H1 (cell line): Measurements from ENCODE around the gene NT5M. TPM values are rescaled to one million over a fixed set of nuclear protein-coding genes. Genes with fewer than 3 reads are reported as not detected.

ENCODE experiments used
- CTBP2 ChIP-seq: IDR thresholded peaks from 2 replicates; pipeline ENCODE4 v1.7.0; 2011; ENCODE audit warnings: borderline replicate concordance, mild to moderate bottlenecking, moderate library complexity, mixed read lengths, low read length; ENCODE audit not compliant: insufficient read depth, insufficient read length
- CTCF ChIP-seq, 3 experiments: IDR thresholded peaks; 1 replicate in 2 of 3; 2 replicates in 1 of 3; pipeline versions ENCODE4 v1.5.1 to v1.6.1; 2011; ENCODE audit warnings: low read length in 3 of 3, mild to moderate bottlenecking in 3 of 3, inconsistent platforms in 2 of 3, low read depth in 1 of 3, moderate library complexity in 1 of 3; ENCODE audit not compliant: insufficient read depth in 1 of 3; ENCODE audit errors: control extremely low read depth in 1 of 3
- GABPA ChIP-seq: IDR thresholded peaks from 2 replicates; pipeline ENCODE4 v1.6.1; 2011; ENCODE audit warnings: mild to moderate bottlenecking, low read length, moderate library complexity, borderline replicate concordance; ENCODE audit not compliant: insufficient read depth
- MAX ChIP-seq: IDR thresholded peaks from 2 replicates; pipeline ENCODE4 v1.6.1; 2012; ENCODE audit warnings: inconsistent platforms
- TEAD4 ChIP-seq: IDR thresholded peaks from 2 replicates; pipeline ENCODE4 v1.6.1; 2012; ENCODE audit warnings: low read depth, low read length, inconsistent platforms, mixed read lengths
- polyA plus RNA-seq, 7 experiments: library from polyadenylated mRNA; depleted of rRNA in 3 of 7; stranded (reverse) in 5 of 7; unstranded in 2 of 7; fragments of >200 nt in 5 of 7; fragments of 200-250 nt in 2 of 7; gene quantifications; 1 replicate in 5 of 7; 2 replicates in 1 of 7; 4 replicates in 1 of 7; pipeline versions ENCODE4 v1.2.1 to v1.2.3, GENCODE V29; 2011 to 2013; ENCODE audit warnings: missing spikeins in 2 of 7, mixed read lengths in 2 of 7
- total RNA-seq: library from RNA; stranded (reverse); fragmentation: NEBNext Ultra II Directional; extraction: Animal tissue kit (Norgen Biotek cat#: 25700); gene quantifications from 2 replicates; pipeline ENCODE4 v1.2.1, GENCODE V29; 2021

Gene NT5M
- total and polyA plus RNA-seq, 2 of the 8 experiments (the other 6 are each of a cell fraction or from before 2014, with no cell fraction given): 7.6 to 18.2 TPM

GRCh38 chr17:17354560-17355349 lies 51.6 kb downstream of the NT5M start (continued):
- peak; percentile 79 to 96 (median 86) for TF ChIP-seq CTCF (IDR thresholded peaks at IDR 0.05; ENCODE audit: control extremely low read depth in 1 of 3, insufficient read depth in 1 of 3, low read depth in 1 of 3, low read length in 3 of 3)
- TF ChIP-seq GABPA: peak; percentile 39; the same call in 1 of the 2 replicates
- TF ChIP-seq TEAD4: 0 out of 2 replicates have a peak, but pooled peaks have one; percentile 18
- peak; percentile 68 for TF ChIP-seq MAX
- TF ChIP-seq CTBP2: no peak
